HepG2 (cell line): ENCODE results near the gene FCGR3A. TPM values are rescaled to one million over a fixed set of nuclear protein-coding genes. Genes with fewer than 3 reads are reported as not detected.
A peak's percentile ranks its signal among the peaks of the same experiment; 100 is the strongest.

Experiments used
- ATAC-seq: fragments of 200-7000 bp; cut with Tn5 transposase; 3 replicates; pipeline ENCODE4 v1.9.1; 2020; ENCODE audit warnings: mild to moderate bottlenecking, moderate library complexity
- BruUV-seq: library from RNA; stranded (reverse); fragments of 400-500 nt; replicated peaks from 2 replicates; lab custom pipeline; 2021; lab: Mats Ljungman, UMichigan
- CTCF ChIA-PET: fragments of 300-600 bp; formaldehyde crosslinking; extraction: SDS; loops from one replicate; lab custom pipeline; 2021; ENCODE audit warnings: low total read pairs, inconsistent platforms, low intra/inter-chr PET ratio; lab: Yijun Ruan, JAX
- POLR2A ChIA-PET: fragments of 350-600 bp; sonication (Branson Sonifier 250); formaldehyde crosslinking; loops from one replicate; lab custom pipeline; 2020; ENCODE audit warnings: antibody characterized with exemption, inconsistent platforms; lab: Yijun Ruan, JAX
- DNase-seq: peaks from one replicate; pipeline ENCODE4 v3.0.0-alpha.2; 2015; ENCODE audit warnings: low spot score
- FAIRE-seq: peaks from 3 replicates; lab custom pipeline; 2011; peaks lifted over from hg19 to GRCh38; lab: Jason Lieb, UNC
- H2AFZ ChIP-seq: one replicate; pipeline ENCODE4 v1.6.1; 2011; ENCODE audit warnings: low read length, inconsistent platforms
- H3K27ac ChIP-seq: fragments of 300-600 bp; 3 replicates; pipeline ENCODE4 v1.8.0; 2011; ENCODE audit warnings: mixed run types, mild to moderate bottlenecking, mixed read lengths, low read length, inconsistent platforms; ENCODE audit not compliant: insufficient read depth; ENCODE audit errors: extremely low read length
- H3K27me3 ChIP-seq, 2 experiments: fragments of 200-600 bp in 1 of 2; 2 replicates in 1 of 2; 3 replicates in 1 of 2; pipeline versions ENCODE4 v1.6.0 to v1.8.0; 2011; ENCODE audit warnings: low read length in 2 of 2, mild to moderate bottlenecking in 2 of 2, moderate library complexity in 2 of 2, inconsistent platforms in 1 of 2; ENCODE audit not compliant: insufficient read depth in 2 of 2, control insufficient read depth in 1 of 2
- H3K36me3 ChIP-seq, 2 experiments: fragments of 200-600 bp in 1 of 2; replicated peaks in 1 of 2; 2 replicates in 1 of 2; 3 replicates in 1 of 2; pipeline versions ENCODE4 v1.5.1 to v1.8.0; 2011; ENCODE audit warnings: low read length in 2 of 2, inconsistent platforms in 1 of 2; ENCODE audit not compliant: insufficient read depth in 2 of 2, control insufficient read depth in 1 of 2
- H3K4me1 ChIP-seq: 2 replicates; pipeline ENCODE4 v1.5.1; 2012; ENCODE audit warnings: low read length, inconsistent platforms; ENCODE audit not compliant: insufficient read depth
- H3K4me2 ChIP-seq: 2 replicates; pipeline ENCODE4 v1.6.0; 2011; ENCODE audit warnings: low read depth, low read length, inconsistent platforms
- H3K4me3 ChIP-seq, 3 experiments: fragments of 200-600 bp in 1 of 3; sonication (generic), shearing (Covaris generic) in 1 of 3; replicated peaks in 1 of 3; 2 replicates each; pipeline ENCODE4 v1.5.1; 2011 to 2016; ENCODE audit warnings: low read length in 3 of 3, inconsistent platforms in 2 of 3, low read depth in 2 of 3, mild to moderate bottlenecking in 2 of 3, control low read depth in 1 of 3, mixed read lengths in 1 of 3; ENCODE audit not compliant: insufficient read depth in 1 of 3
- H3K79me2 ChIP-seq: one replicate; pipeline ENCODE4 v1.6.1; 2011; ENCODE audit warnings: low read length, inconsistent platforms; ENCODE audit not compliant: insufficient read depth
- H3K9ac ChIP-seq: 2 replicates; pipeline ENCODE4 v1.6.0; 2011; ENCODE audit warnings: mild to moderate bottlenecking, low read depth, low read length, inconsistent platforms; ENCODE audit not compliant: insufficient read depth
- H3K9me3 ChIP-seq: 2 replicates; pipeline ENCODE4 v1.5.1; 2012; ENCODE audit warnings: mild to moderate bottlenecking, low read length
- H4K20me1 ChIP-seq: 2 replicates; pipeline ENCODE4 v1.6.0; 2011; ENCODE audit warnings: inconsistent platforms, mild to moderate bottlenecking, low read length, moderate library complexity; ENCODE audit not compliant: insufficient read depth
- ELF1 ChIP-seq: sonication (generic); formaldehyde crosslinking; IDR thresholded peaks from 2 replicates; pipeline ENCODE4 v1.4.0; 2020; ENCODE audit warnings: missing genetic modification reagents
- GABPA ChIP-seq, 2 experiments: IDR thresholded peaks; 2 replicates each; pipeline ENCODE4 v1.6.1; 2011 to 2016; ENCODE audit warnings: low read depth in 2 of 2, low read length in 1 of 2, missing biosample characterization in 1 of 2, missing genetic modification characterization in 1 of 2
- SRY ChIP-seq: sonication (generic); formaldehyde crosslinking; IDR thresholded peaks from 2 replicates; pipeline ENCODE4 v1.8.0; 2022; ENCODE audit warnings: mild to moderate bottlenecking, missing genetic modification reagents
- TBX2 ChIP-seq: sonication (generic); formaldehyde crosslinking; IDR thresholded peaks from 2 replicates; pipeline ENCODE4 v1.5.0; 2020; ENCODE audit warnings: missing genetic modification reagents, mild to moderate bottlenecking, borderline replicate concordance
- ZBTB49 ChIP-seq: sonication (generic); formaldehyde crosslinking; IDR thresholded peaks from 2 replicates; pipeline ENCODE4 v1.4.0; 2020; ENCODE audit warnings: missing genetic modification reagents, borderline replicate concordance
- ZFX ChIP-seq: sonication (generic); formaldehyde crosslinking; IDR thresholded peaks from 2 replicates; pipeline ENCODE4 v1.4.0; 2020; ENCODE audit warnings: mild to moderate bottlenecking, low read depth, missing genetic modification reagents, moderate library complexity
- ZSCAN29 ChIP-seq: sonication (generic); formaldehyde crosslinking; conservative IDR thresholded peaks from 2 replicates; pipeline ENCODE4 v1.4.0; 2020; ENCODE audit warnings: mild to moderate bottlenecking, missing genetic modification reagents
- WGBS: methylation state at CpG from one replicate; pipeline ENCODE4 v1.1.6; 2017; ENCODE audit warnings: low lambda C conversion rate; 5-methylcytosine and 5-hydroxymethylcytosine counted together
- in situ Hi-C: cut with HindIII; loops from 2 replicates; pipeline ENCODE4 v1.10.0; 2017; ENCODE audit warnings: low pct_unique_long_range_greater_than_20kb; ENCODE audit not compliant: extremely low pct_ligation_motif_present
- intact Hi-C: fragments of 100-400 bp; cut with micrococcal nuclease; formaldehyde crosslinking; loops from one replicate; pipeline ENCODE4 v1.10.0; 2022; ENCODE audit not compliant: unreplicated experiment
- polyA plus RNA-seq, 8 experiments: library from polyadenylated mRNA; depleted of rRNA in 3 of 8; stranded (reverse) in 7 of 8; unstranded in 1 of 8; fragments of >200 nt; fragmentation: Illumina TruSeq in 4 of 8; extraction: Trizol in 4 of 8; gene quantifications; 2 replicates each; pipeline versions ENCODE4 v1.2.1 to v1.2.3, GENCODE V29; 2011 to 2016; ENCODE audit warnings: low read depth in 4 of 8, missing spikeins in 1 of 8, mixed read lengths in 1 of 8; ENCODE audit not compliant: insufficient read depth in 1 of 8
- total RNA-seq, 5 experiments: library from RNA; depleted of rRNA; stranded (reverse); fragments of >200 nt; fragmentation: Illumina TruSeq; extraction: Trizol; gene quantifications; 2 replicates each; pipeline ENCODE4 v1.2.3, GENCODE V29; 2016; ENCODE audit warnings: low read depth in 1 of 5

Gene FCGR3A
- total and polyA plus RNA-seq, 2 of the 13 experiments (the other 11 are each of a cell fraction or from before 2014, with no cell fraction given) = not detected

GRCh38 chr1:161506336-161507223, 43.0 kb downstream of the FCGR3A start (continued):
- TF ChIP-seq ZBTB49 (CRISPR knock-in tag) (no peak), ZFX (CRISPR knock-in tag) (peak; percentile 31; the same call in 1 of the 2 replicates), TBX2 (peak; percentile 56; the same call in 1 of the 2 replicates), ELF1 (CRISPR knock-in tag) (no peak), ZSCAN29 (CRISPR knock-in tag) (no peak)
- TF ChIP-seq, all 625 proteins: peak for 57

- peak overlapping the region in 1 of 3 experiments; percentile 58; a peak in 1 of 6 replicates for H3K4me3 ChIP-seq
- WGBS = 32% methylated on average over 6 of the region's 6 CpGs
- CTCF ChIA-PET = no interaction called here
- H3K4me2 ChIP-seq = peak overlapping the region; percentile 60; the same call in 1 of the 2 replicates
- no peak for TF ChIP-seq GABPA (IDR thresholded peaks at IDR 0.05; ENCODE audit: low read depth, low read length)
- 0 out of 2 replicates have a peak, but pooled peaks have one; percentile 4 for TF ChIP-seq GABPA (CRISPR knock-in tag; IDR thresholded peaks at IDR 0.05; ENCODE audit: low read depth)
- TF ChIP-seq SRY (CRISPR knock-in tag) = no peak
- no peaks in the 10 kb centered on the region for H3K79me2 ChIP-seq
- H4K20me1 ChIP-seq = no peaks in the 10 kb centered on the region
- no peaks in the 10 kb centered on the region for H3K36me3 ChIP-seq
- no peak overlapping the region for H2AFZ ChIP-seq
- ATAC-seq (peak; percentile 62), DNase-seq (no peak), FAIRE-seq (no peak)
- intact Hi-C loops = no loop called here
- no peak overlapping the region for H3K9ac ChIP-seq
- H3K27ac ChIP-seq = no peak overlapping the region
- H3K9me3 ChIP-seq = no peaks in the 10 kb centered on the region
- BruUV-seq = no TSS peak
- peaks cover 25% of the 10 kb centered on the region for H3K4me1 ChIP-seq
- POLR2A ChIA-PET = no interaction called here
- in situ Hi-C loops = no loop called here
- no peaks in the 10 kb centered on the region for H3K27me3 ChIP-seq
Observed at GRCh38 chr1:161505686-161506085, 43.9 kb downstream of the FCGR3A start.
